Activated CD4-positive, alpha-beta T cell treated with anti-CD3 and anti-CD28 coated beads, Interleukin-2, amount 50 U/mL, for 16 hours (primary cell): ENCODE data around the gene COIL.
"Not testable (repeated sequence)": the region's sequence is repeated elsewhere in the genome, so short reads cannot be mapped to it uniquely, and the experiment has no call there.

ENCODE experiments used
- DNase-seq: peaks from one replicate; pipeline ENCODE4 v3.0.0-alpha.2; 2020

Gene COIL

DNA sequence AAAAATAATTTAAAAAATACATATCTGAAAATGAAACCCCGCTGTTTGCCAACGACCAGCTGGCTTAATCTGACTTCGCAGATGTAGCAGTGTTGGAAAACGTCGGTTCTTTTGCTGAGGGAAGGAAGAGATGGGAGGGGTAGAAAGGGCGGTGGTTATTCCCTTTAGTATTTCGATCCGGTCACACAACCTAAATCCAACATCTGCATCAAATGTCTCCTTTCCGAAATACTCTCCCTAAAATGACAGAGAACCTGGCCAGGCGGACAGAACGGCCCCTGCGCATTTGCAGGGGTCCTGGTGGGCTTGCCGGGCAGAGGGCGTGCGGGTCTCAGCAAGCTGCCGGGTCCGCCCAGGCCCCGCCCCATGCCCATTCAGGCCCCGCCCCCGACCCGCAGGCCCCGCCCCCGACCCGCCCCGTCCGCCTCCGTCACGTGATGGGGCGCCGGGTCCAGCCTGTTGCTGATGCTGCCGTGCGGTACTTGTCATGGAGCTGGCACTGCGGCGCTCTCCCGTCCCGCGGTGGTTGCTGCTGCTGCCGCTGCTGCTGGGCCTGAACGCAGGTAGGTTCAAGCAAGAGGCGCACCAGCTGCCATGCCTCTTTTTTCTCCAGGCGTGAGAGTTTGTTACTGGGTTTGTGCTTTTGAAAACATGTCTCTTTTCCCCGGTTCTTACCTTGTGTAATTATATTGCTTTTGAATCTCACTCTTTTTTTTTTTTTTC lies 17.0 kb upstream of the COIL start, which contains the start of gene SCPEP1:
TSS of gene SCPEP1 (plus strand) at position 459 of the 723 bp plus-strand sequence. CDS start at position 488, 29 bp downstream.
- peak; percentile 84 for DNase-seq

DNA sequence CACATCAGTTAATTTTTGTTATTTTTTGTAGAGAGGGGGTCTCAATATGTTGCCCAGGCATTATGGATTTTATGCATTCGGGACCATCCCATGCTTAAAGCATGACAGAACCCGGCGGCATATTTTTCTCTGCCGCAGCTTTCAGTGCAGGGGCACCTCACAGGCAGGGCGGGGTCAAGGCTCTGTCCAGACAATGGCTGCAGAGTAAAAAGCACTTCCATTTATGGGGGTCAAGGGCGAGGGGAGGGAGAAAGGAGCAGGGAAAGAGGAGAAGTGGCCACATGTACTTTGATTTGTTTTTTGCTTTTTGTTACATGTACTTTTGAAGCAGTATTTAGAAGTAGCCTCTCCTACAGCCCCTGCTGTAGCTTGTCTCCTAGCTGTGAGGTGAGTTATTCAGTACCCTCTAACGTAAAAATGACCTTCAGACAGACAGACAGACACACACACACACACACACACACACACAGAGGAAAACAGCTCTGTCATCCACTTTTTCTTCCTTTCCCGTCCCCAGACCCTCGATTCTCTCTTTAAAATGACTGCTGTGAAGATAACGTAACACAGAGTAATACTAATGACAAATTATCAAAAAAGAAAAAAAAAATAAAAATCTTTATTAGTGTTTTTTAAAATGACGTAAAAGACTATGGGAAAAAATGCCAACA lies 16.2 kb upstream of the COIL start:
- no peak for DNase-seq

DNA sequence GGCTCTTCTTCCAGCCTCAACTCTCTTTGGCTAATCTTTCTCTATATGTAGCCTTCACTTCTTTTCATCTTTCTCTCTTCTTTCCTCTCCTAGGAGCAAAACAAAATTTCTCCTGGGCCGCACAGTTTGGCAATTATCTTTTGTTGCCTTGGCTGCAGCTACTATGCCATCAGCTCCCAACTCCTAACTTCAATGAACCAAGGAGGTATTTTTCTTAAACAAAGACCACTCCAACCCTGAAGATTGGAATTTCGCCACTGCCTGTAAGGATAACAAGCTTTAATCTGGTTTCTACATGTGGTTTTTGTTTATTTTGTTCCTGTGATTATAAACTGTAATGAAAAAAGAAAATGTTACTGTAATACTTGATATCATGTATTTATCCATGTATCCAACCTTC lies 14.8 kb upstream of the COIL start:
- no peak for DNase-seq

DNA sequence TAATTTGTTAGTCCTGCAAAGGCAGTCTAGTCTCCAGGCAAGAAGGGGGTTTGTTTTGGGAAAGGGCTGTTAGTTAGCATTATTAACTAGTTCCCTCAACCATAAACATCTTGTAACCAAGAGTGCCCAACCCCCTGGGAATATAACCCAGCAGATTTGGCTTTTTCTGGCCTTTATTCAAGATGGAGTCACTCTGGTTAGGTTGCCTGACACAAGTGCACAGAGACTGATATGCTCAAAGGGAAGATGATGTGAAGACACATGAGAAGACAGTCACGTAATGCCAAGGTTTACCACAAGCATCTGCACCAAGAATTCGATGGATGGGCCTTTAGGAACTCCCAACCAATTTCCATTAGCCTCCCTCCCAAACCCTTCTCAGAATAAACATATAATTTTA lies 13.2 kb upstream of the COIL start:
- DNase-seq: no peak

DNA sequence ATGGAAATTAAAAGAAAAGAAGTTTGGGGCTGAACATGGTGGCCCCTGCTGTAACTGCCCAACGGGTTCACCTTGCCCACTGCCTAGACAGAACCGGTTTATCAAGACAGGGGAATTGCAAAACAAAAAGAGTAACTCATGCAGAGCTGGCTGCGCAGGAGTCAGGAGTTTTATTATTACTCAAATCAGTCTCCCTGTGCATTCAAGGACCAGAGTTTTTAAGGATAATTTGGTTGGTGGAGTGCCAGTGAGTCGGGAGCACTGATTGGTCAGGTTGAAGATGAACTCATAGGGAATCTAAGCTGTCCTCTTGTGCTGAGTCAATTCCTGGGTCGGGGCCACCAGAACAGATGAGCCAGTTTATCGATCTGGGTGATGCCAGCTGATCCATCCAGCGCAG lies 12.7 kb upstream of the COIL start:
- no peak for DNase-seq

DNA sequence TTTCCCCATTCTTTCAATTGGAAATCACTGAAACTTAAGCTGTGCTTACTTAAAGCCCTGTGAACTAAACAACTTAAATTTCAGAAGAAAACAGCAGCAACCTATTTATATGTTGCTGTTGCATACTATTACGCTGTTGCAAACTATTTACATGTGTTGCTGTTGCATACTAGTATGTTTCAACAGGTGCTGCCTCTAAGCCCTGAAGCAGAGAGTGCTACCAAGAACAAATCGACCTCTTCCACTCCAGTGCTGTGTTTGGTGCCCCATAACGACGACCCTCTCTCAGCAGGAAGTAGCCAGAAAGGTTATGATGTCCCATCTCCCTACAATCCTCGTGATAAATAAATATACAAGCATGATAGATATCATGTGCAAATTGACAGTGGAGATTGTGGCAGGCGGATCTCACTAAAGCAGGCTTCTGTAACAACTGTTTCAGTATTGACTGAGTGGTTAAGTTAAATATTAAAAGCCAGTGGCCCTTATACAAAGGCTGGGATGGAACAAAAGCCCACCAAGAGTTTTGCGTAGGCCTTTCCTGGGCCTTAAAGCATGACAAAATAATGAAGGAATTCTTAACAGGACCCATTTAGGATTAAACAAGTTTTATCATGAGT lies 11.4 kb upstream of the COIL start:
- DNase-seq: no peak

DNA sequence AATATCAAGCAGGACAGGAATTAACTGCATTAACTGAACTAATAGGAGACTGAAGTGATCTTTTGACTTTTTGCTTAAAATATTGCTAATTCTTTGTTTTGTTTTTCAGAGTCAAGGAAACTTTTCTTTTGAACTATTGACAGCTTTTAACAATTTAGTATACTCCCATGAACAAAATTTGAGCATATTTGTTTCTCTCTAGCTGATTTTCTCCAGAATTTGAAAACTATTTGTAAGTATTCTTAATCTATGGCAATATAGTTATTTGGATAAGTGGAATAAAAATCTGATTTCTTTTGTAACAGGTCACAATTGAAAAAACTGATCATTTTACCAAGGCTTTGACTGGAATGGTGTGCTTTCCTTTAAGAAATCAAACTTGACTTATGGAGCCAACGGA lies 10.1 kb upstream of the COIL start:
- DNase-seq: no peak

DNA sequence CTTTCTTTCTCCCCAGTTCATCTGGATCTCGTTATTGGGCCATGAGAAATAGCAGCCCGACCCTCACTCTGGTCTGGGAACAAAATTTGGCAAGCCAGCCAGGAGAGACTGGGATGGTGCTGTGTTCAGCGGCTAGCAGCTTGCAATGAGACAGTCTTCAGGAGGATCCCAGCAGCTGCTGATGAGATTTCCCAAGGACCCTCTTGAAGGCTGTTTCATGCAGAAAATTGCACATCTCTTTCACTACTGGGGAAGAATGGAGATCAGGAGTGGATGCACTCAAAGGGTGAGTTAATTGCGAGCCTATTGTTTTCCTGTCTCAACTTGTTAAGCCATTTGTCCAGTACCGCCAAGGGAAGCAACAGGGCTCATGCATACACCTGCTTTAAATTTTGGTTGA lies 5.5 kb upstream of the COIL start:
- no peak for DNase-seq

DNA sequence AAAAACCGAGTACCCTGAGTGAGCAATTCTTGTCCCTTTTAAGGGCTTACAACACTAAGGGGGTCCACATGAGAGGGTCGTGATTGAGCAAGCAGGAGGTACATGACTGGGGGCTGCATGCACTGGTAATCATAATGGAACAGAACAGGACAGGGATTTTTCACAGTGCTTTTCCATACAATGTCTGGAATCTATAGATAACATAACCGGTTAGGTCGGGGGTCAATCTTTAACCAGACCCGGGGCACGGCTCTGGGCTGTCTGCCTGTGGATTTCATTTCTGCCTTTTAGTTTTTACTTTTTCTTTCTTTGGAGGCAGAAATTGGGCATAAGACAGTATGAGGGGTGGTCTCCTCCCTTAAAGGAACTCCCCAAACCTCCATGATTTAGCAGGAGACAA lies 4.8 kb upstream of the COIL start:
- DNase-seq: not testable (repeated sequence)

DNA sequence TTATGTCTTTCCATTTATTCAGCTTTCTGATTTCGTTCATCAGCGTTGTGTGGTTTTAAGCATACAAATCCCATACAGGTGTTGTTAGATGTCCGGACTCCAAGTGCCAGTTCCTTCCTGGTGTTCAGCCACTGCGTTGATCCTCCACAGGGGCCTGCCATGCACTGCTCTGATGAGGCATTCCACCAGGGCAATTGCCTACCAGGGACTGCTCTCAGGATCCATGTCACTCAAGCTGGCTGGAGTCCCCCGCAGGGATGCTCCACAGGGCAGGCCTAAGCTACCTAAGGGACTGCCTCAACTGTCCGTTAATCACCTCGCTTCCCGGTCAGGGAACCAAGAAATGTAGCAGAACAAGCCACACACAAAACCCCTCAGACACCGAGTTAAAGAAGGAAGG lies 4.4 kb upstream of the COIL start:
- not testable (repeated sequence) for DNase-seq

DNA sequence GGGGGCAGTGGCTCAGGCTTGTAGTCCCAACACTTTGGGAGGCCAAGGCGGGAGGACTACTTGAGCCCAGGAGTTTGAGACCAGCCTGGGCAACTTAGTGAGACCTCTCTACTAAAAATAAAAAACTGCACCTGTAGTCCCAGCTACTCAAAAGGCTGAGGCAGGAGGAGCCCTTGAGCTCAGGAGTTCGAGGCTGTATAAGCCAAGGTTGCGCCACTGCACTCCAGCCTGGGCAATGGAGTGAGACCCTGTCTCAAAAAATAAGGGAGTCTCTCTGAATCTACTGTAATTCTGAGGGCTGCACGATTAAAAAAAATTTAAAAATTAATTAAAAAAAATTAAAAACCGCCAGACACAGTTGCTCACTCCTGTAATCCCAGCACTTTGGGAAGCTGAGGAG lies 3.9 kb downstream of the COIL start:
- DNase-seq: no peak

DNA sequence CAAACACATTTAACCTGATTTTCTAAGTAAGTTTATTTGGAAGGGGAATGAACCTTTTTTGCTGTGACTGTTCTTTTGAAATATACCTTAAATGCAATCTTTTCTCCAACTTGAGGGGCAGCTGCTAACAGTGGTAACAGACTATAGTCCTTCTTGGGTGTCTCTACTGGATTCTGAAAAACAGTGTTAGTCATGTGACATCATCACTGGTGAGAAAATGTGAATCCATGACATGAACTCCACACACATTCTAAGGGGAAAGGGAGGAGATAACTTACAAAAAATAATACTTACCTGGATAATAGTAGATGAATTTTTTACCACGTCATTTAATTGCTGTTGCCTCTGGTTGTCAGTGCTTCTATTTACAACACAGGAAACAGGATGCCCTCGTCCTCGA lies 11.3 kb downstream of the COIL start:
- no peak for DNase-seq

DNA sequence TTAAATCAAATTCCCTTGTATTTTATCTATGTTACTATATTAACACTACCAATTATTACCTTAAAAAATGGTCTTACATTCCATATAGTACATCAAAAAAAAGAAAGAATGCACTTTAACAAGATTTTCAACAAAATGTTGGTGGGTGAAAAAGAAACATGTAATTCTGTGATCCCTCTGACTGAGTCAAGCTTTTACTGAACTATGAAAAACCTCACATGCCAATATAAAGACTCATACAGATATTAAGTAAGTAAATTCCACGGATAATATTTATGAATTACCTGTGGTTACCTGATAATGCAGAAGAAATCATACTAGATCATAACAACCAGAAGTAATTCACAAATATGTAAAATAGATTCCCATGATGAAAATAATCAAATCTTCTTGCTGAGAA lies 12.4 kb downstream of the COIL start:
- DNase-seq: no peak

DNA sequence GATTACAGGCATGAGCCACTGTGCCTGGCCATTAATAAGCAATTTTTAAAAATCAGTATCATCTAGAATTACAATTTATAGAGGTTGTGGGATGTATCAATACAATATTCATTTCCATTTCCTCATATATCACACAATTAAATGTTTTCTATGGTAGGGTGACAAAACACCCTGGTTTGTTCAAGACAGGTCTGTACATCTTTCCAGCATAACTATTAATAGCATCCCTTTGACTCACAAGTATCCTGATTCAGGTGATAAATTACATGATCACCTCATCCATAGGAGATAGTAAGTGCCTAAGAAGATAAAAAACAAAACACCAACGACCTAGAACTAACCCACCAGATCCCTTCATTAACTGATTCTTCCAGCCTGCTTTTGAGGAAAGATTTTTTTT lies 13.1 kb downstream of the COIL start:
- DNase-seq: no peak

DNA sequence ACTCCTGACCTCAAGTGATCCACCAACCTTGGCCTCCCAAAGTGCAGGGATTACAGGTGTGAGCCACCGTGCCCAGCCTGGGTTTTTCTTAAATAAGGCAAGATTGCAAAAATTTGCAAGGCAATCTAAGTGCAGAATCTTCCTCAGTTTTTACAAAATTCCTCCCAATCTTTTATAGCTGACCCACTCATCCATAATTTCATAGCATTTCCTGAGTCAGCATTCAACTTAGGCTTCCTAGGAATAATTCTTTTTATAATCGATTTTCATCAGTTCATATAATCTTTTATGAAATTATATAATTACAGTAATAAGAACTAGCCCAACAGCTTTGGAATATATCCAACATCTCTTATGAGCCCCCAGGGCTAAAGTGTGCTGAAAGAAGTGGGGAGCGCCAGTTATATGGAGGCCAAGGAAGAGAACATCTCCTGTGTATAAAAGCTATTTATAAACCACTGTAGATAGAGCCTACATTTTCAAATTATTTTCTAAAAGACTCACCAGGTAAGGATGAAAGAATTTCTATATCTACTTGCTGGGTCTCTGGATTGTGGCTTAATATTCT lies 14.8 kb downstream of the COIL start:
- no peak for DNase-seq

DNA sequence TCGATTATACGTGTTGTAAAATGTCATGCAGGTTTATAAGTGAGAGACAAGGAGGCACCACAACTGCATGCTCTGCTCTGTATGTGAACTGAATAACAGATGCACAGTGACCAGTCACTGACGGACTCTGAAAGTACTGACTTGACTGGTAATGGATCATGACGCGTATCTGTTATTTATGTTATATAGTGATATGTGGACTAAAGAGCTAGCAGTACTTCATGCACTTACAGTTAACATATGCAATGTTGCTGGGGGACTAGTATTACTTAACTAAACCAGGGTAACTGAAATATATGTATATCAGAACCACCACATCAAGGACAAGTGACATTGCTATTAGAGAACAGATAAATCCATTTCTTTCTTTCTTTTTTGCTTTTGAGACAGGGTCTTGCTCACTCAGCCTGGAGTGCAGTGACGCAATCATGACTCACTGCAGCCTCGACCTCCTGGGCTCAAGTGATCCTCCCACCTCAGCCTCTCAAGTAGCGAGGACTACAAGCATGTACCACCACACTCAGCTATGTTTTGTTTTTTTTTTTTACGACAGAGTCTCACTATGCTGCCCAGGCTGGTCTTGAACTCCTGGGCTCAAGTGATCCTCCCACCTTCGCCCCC lies 17.2 kb downstream of the COIL start:
- DNase-seq: peak; percentile 22

DNA sequence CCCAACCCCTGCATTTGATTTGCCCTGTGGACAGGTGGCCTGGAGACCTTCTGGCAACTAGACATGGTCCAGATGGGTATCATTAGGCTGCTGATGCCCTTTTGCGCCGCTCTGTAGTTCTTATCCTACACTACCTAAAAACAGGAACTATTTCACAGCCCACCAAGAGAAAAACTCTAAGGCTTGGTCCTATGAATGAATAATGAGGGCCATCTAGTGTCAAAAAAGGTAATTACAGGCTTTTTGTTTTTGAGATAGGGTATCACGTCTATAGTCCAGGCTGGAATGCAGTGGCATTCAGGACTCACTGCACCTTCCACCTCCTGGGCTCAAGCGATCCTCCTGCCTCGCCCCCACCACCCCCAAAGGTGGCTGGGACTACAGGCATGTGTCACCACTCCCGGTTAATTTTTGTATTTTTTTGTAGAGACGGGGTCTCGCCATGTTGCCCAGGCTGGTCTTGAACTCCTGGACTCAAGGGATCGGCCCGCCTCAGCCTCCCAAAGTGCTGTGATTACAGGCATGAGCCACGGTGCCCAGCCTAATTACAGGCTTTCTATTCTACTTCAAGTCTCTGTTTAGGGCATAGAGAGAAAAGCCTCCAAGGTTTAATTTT lies 20.9 kb downstream of the COIL start:
- peak; percentile 68 for DNase-seq

DNA sequence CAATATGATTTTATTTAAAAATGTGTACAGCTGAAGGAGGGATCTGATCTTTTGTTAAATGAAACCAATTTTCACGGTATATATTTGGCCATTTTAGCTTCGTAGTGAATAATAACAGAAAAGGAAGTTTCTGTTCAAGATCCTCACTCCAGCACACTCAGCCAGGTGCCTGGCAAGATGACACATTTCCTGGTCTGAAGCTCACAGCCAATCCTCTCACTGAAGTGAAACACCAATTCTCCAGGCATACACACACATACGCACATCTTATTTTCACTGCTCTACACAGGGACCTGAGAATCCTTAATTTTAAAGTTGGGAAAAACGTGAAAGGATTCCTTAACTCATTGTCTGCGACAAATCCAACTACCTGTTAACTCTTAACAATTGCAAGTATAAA lies 22.6 kb downstream of the COIL start:
- peak; percentile 24 for DNase-seq

DNA sequence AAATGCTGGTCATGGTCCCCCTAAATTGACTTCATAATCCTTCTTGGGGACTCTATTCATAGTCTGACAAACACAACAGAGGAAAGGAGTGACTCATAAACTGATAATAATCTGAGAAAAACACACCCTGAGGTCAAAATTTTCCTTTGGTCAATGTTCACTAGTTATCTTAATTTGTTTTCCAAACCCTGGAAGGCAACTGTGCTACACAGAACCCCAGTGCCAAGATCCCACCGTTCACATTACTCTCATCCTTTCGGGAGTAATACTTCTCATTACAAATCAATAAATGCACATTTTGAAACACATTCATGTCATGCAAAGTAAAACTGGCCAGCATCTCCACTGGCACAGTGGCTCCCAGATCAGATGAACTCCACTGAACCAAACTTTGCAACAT lies 23.2 kb downstream of the COIL start:
- no peak for DNase-seq

DNA sequence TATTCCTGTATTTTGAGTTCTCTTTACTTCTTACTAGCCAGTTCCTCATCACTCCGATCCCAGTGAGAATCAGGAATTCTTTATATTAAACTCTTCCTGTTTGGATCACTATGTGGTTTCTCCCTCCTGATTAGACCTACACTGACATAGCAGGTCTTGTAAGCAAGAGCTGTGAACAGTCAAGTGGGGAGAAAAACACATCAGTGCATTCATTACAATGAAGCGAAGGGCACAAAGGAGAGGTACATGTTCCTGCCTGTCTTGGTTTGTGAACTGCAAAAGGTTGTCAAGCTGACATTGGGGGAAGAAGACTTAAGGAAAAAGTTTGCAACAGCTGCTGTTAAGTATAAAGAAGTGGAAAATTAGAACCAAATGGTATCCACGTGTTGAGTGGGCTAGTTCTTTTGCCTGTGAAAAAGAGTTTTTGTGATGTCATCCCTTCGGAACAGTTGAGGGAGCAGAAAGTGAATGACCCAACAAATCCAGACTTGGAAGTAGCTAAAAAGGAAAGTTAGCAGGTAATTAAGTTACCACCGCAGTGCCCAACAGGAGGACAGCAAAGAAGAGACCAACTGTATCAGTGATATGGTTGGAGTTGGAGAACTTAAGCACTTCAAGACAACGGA lies 24.0 kb downstream of the COIL start:
- no peak for DNase-seq

DNA sequence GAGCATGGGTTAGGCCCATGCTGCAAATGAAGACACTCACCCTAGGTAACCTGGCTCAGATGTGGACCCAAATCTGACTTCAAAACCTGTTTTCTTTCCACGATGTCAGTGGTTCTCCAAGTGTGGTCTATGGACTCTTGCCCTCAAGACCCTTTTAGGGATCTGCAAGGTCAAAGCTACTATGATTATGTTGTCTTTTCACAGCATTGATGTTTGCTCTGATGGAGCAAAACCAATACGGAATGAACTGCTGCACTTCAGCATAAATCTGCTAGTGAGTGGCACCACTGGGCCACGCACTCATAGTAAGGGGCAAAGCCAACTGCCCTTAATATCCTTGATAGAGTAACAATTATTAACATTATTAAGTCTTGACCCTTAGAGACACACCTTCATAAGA lies 25.4 kb downstream of the COIL start:
- no peak for DNase-seq

DNA sequence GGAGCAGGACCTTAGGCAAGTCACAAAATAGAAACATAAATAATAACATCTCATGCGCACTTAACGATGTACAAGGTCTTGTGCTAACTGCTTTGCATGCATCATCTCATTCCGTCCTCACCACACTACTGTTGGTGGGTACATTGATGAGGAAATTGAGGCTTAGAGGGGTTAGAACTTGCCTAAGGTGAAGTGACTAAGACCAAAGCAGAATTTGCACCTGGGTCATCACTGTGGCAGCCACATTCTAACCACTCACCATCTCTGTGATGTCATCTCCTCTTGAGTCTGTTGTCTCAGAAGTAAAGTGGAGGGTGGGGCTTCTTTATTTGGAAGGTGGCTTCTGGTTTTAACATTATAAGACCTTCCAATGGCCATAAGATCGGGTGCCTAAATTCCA lies 26.6 kb downstream of the COIL start:
- DNase-seq: no peak

DNA sequence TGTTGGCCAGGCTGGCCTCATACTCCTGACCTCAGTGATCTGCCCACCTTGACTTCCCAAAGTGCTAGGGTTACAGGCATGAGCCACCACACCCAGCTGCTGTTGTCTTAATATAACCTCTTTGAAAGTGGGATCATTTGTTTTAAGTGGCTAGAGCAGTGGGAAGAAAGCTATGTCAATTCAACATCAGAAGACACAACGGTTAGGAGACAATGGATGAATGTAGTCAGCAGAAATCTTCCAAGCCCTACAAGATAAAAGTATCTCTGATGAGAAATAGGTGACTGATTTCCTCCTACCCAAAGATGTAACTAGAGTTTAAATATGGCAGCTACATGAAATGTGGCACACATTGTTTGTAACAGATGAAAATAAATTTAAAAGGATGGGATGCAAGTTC lies 27.0 kb downstream of the COIL start:
- no peak for DNase-seq
